Measurements from ENCODE around the gene CLN6.

CLN6 gene

DNA sequence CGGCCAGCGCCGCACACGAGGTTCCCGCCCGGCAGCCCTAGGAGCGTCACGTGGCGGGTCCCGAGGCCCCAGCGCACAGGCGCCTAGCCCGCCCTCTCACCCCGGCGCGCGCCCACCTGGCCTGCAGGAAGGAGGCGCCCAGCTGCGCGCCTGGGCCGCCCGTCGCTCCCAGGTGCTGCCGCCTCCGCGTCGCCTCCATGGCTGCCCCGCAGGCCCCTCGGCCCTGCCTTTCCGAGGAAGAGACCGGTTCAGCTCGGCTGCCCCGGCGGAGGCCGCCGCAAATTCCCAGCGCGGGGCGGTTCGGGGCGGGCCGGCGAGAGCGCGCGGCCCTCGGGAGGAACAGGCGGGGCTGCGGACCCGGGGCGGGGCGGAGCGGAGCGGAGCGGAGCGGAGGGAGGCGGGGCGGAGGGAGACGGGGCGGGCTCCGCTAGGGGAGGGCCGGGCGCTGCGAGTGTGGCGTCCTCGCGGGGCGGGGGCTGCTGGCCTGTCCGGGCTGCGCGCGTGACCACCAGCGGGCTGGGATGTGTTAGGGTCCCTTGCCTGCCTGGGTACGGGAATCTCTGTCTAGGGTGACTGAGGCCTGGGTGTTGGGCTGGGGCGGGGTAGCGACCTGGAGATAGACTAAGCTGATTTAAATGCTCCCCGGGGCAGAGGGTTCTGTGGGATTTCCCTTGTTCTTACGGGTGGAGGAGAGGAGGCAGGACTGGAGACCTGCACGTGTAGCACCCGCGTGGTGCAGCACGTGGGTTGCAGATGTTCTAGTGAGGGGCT is at the start of gene CLN6:
Gene CLN6, minus strand, starts transcription at position 343 of the 771 bp plus-strand sequence. Its CDS starts 144 bp downstream, at position 199.
- peak; percentile 80 for DNase-seq (ENCODE audit: low read depth)

DNA sequence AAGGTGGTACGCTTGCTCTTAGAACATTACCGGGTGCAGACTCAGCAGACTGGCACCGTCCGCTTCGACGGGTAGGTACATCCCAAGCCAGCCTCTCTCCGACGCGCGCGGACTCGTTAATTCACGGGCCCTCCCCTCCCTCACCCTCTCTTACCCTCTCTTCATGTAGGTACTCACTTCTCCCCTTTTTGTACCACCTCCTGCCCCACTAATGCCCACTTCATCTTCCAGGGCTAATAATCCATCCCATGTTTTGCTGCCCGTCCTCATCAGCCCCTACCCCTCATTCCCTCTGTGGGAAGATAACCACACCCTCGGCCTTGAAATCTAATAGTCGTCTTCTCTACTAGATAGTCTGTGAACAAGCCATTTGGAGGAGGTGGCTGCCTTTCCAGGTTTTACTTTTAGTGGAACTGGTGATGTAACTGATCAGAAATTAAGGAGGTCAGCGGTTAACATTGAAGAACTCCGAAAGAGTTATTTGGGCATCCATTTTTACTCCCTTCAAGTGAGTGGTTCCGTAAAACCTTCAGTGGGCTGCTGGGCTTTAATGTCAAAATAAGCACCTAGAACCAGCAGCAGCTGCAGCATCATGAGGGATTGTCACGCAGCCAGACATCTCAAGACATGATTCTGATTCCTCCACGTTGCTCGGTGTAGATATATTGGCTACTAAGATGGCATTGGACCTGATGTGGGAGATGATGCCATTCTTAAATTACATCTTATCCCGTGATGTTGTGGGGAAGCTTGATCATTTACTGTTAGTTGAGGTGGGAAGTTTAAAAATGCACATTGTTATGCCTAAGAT is 49.3 kb upstream of the CLN6 start:
- DNase-seq (ENCODE audit: low read depth) = no peak

DNA sequence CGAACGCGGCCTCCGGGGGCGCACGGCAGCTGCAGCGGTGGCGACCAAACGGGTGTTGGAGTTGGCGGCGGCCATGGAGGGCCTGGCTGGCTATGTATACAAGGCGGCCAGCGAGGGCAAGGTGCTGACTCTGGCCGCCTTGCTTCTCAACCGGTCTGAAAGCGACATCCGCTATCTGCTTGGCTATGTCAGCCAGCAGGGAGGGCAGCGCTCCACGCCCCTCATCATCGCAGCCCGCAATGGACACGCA is 48.7 kb upstream of the CLN6 start:
- DNase-seq (ENCODE audit: low read depth) = no peak

DNA sequence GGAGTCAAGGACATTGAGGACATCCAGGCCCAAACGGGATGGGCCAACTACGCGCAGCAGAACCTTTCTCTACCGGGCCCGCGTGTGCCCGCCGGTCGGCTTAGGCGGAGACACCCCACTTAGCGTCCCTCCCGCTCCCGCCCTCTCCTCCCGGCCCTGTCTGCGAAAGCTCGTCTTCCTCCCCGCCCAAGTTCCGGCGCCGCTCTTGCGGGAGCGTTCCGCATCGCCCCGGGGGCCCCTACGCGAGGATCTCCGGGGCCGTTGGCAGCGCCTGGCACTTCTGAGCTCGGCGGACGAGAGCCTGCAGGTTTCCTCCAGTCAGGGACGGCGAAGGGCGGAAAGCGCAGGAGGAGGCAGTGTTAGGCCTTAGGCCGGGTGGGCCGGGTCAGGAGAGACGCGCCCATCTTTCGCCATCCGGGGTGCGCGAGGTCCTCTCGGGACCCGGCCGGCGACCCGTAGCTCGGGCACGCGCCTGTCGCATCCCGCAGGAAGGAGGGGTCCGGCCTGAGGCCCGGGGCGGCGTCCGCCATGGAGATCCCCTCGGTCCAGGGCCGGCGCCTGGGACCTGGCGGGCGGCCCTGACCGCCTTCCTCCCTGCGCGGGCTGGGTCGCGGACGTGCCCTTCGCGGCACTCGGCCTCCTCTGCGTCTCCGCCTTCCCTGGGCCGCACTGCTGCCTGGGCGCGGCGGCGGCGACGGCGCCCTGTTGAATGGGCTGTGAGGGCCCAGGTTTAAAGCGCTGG is 48.2 kb upstream of the CLN6 start, which contains the start of gene FEM1B:
Gene FEM1B, plus strand, starts transcription at position 143 of the 742 bp plus-strand sequence. CDS start 673 bp downstream, outside the sequence.
- peak; percentile 81 for DNase-seq (ENCODE audit: low read depth)

DNA sequence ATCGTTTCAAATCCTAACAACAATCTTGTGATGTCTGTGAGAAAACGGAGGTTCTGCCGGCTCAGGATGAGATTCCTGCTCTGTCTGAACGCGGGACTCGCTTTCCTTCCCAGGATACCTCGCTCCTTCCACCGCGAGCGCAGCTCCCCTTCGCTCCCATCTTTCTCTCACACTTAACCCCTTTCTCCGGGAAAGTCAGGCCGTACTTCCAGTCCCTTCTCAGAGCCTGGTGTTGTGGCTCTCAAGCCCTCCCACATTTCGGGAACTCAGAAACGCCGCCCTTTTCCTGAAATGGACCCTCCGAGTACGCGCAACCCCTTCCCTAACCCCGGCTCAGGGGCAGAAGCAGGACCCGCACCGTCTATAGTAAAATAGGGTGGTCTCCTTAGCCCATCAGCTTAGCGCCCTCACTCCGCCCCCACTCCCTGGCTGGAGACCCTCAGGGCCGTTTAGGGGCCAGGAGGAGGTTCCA is 47.6 kb upstream of the CLN6 start:
- no peak for DNase-seq (ENCODE audit: low read depth)

DNA sequence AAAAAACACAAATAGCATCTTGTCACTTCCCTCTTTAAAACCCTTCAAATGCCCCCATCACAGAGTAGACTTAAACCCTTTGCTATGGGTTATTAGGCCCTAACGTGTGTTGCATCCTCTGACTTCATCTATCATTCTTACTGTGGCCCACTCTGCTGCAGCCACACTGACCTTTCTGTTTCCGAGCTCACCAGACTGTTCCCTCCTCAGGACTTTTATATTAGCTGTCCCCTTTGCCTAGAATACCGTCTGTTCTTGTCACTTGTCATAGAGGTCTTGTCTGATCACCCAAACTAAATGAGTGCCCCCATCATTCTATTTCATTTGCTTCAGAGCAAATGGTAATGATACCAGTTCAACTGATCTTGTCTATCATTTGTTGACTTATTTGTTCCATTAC is 47.1 kb upstream of the CLN6 start:
- DNase-seq (ENCODE audit: low read depth) = no peak

DNA sequence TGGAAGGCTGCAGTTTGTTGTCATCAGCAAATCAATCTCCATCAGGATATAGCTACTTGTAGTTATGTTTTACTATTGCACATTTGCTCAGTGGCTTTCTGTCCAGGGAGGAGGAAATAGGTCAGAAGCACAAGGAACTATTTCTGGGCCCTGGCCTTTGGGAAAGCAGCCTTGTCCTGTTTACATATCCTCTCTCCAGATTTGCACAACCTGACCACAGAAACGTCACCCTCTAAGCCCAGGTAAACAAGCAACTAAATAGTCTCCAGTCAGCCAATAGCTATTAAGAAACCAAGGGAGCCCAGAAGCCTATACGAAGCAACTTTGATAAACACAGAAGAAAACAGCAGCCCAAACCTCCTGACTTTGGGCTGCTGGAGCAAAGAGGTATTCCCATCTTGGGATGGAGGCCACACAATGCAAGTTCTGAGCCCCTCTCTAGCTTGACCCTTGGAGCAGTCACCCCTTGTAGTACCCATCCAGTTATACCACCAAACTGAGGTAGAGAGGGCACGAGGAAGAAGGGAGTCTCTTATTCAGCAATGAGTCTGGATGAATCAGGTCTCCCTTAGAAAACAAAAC is 45.7 kb upstream of the CLN6 start:
- no peak for DNase-seq (ENCODE audit: low read depth)

DNA sequence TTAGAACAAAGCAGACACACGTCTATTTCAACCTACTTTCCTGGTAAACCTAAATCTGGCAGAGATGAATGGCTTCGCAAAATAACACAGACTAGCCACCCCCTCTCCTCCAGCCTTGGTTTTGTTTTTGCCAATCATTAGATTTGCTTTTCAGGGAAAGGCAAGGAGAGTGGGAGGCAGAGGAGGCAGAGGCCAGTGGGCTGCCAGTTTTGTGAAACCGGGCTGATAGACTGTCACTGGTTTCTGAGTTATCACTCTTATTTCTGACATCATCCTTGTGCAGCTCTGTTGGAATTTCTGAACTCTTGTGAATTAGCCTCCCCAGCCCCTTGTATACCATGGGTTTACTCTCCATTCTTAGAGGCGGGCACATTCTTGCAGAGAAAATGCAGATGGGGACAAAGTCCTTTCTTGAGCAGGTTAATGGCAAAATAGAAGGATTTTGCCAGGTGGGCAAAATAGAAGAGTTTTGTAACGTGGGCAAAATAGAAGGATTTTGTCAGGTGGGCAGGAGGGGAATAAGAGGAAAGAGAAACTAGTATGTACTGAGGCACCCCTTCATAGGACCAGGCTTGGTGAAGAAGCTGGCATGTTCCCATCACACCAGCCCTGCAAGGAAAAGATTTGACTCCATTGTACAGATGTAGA is 44.8 kb upstream of the CLN6 start:
- DNase-seq (ENCODE audit: low read depth) = no peak

DNA sequence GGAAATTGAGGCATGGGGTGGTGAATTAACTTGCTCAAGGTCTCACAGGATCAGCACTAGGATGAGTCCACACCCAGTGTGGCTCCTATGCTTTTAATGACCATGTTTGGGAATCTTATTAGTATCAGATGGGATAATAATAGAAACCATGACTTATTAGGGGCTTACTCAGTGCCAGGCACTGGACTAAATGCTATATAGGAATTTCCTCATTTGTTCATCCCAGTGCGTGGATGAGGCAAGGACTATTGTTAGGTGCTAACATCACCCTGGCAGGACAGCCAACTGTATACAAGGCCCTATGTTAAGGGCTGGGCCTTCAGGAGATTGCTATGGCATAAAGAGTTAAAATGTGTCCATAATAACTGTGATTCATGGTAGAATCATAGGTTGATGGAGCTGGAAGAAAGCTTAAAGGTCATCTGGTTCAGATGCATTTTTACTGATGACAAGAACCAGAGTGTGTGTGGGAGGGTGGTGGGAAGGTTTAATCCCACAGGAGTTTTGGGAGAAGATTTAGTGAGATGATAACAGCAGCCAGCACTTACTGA is 43.3 kb upstream of the CLN6 start:
- no peak for DNase-seq (ENCODE audit: low read depth)

DNA sequence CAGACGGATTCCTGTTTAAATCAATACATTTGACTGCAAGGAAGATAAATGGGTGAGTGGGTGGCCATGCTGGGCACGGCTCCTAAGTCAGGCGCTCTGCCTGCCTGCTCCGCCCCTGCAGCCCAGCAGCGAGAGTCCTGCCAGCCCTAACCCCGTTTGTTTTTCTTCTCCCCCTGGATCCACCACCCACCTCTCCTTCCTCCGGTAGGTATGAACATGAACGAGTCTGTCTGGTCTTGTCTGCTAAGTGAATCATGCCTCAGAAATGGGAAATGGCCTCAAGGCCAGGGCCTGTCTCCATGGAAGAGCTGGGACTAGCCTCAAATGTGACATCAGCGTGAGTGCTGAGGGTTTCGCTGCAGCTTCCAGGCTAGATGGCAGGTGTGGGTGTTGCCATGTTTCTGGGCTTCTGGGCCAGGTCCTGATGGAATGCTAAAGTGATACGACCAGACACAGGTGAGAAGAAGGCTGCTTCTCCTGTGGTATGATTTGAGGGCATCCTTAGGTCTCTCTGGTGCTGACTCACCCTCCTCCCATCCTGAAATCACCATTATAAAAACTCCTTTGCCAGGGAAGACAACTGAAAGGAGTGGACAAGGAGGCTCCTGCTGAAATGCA is 42.4 kb upstream of the CLN6 start:
- no peak for DNase-seq (ENCODE audit: low read depth)

DNA sequence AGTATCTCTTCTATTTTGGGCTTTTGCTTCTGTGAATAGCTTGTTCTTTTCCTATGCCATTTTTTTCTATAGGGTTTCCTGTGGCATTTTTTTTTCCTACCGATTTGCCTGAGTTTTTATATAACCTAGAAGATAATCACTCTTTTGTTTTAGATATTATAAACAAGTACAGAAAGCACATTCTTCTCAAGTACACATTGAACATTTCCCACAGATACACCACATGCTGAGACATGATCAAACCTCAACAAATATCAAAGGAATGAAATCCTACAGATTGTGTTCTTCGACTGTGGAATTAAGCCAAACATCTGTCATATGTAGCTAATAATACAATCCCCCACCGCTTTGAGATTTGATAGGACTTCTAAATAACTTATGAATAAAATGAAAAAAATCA is 38.9 kb upstream of the CLN6 start:
- no peak for DNase-seq (ENCODE audit: low read depth)

DNA sequence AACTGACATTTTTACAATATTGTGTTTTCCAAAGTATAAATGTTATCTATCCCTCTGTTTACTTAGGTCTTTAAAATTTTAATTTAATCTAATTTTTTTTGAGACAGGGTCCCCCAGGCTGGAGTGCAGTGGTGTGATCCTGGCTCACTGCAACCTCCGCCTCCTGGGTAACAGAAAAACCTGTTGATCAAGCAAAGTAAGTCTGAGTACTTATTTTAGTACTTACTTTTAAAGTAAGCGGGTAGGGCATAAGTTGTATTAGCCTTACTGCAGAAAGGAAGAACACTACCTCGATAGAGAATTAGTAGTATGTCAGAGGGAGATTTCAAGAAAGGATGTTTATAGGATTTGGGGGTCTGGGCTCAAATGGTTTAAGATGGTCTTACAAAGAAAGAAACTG is 36.1 kb upstream of the CLN6 start:
- DNase-seq (ENCODE audit: low read depth) = no peak

DNA sequence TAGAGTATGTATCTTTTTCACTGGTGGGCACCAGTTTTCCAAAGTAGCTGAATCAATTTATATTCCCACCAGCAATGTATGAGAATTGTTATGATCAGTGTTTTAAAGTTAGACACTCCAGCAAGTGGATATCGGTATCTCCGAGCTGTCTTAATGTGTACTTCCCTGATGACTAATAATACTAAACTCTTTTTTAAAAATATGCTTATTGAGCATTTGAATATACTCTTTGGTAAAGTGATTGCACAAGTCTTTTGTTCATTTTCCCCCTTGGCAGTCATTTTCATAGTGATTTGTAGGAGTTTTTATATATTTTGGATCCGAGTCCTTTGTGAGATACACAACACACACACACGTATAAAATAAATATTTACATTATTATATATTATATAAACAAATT is 35.6 kb upstream of the CLN6 start:
- no peak for DNase-seq (ENCODE audit: low read depth)

DNA sequence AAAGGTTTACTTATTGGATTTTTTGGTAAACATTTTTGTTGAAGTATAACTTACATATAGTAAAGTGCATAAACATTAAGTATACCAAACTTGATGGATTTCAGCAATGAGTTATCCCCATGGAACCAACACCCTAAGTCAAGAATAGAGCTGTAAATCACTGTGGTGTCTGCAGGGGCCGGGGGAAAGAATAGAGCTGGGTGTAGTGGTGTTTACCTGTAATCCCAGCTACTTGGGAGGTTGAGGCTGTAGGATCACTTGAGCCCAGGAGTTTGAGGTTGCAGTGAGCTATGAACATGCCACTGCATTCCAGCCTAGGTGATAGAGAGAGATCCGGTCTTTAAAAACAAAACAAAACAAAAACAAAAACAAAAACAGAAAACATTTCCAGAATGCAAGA is 34.8 kb upstream of the CLN6 start:
- DNase-seq (ENCODE audit: low read depth) = no peak

DNA sequence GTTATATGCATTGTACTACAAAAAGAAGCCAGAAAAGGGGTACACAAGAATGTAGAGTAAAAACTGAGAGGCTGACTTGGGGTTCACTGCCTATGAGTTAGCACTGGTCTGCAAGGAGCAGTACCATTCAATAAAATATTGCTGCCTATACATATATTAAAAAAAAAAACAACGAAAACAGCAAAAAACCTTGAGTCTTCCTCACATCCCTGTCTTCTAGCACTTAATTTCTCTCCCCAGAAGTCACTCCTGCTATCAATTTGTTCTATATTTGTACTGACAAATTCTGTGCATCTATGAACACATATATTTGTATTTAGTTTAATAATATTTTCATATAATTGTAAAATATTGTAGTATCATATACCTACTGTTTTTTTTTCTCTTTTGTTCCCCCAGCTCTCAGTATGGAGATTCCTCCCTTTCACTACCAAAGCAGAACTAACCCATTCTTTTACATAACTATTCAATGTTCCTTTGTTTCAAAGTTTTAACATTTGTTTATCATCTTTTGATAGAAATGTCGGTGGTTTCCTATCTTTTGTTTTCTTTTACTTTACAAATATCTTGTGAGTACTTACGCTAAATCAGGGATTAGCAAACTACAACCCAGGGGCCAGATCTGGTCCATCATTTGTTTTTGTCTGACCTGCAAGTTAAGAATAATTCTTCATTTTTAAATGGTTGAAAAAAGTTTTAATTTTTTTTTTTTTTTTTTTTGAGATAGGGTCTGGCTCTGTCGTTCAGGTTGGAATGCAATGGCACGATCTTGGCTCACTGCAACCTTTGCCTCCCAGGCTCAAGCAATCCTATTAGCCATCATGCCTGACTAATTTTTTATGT is 33.2 kb upstream of the CLN6 start:
- DNase-seq (ENCODE audit: low read depth) = no peak

DNA sequence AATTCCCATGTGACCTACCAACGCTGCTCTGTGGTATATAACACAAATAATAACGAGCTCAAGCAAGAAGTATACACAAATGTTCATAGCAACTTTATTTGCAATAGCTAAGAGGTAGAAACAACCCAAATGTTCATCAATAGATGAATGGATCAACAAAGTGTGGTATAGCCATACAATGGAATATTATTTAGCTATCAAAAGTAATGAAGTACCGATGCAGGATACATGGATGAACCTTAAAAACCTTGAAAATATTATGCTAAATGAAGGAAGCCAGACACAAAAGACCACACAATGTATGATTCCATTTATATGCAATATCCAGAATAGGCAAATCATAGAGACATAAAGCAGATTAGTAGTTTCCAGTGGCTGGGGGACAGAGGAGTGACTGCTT is 32.5 kb upstream of the CLN6 start:
- DNase-seq (ENCODE audit: low read depth) = no peak

DNA sequence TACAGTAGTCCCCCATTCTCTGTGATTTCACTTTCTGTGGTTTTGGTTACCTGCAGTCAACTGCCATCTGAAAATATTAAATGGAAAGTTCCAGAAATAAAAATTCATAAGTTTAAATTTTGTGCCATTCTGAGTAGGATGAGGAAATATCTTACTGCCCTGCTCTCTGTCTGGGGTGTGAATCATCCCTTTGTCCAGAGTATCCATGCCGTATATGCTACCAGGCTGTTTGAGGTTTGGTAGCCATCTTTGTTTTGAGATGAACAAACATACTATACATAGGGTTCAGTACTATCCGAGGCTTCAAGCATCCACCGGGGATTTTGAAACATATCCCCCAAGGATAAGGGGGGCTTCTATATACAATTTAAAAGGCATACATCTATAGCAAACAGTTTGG is 31.7 kb upstream of the CLN6 start:
- DNase-seq (ENCODE audit: low read depth) = no peak

DNA sequence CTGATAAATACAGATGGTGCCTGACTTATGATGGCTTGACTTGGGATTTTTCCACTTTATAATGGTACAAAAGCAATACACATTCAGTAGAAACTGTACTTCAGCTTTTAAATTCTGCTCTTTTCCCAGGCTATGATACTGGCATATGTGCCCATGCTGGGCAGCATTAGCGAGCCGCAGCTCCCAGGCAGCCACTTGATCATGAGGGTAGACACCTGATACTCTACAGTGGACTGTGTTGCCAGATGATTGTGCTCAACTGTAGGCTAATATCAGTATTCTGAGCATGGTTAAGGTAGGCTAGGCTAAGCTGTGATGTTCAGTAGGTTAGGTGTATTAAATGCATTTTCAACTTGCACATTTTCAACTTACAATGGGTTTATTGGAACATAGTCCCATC is 30.4 kb upstream of the CLN6 start:
- DNase-seq (ENCODE audit: low read depth) = no peak

DNA sequence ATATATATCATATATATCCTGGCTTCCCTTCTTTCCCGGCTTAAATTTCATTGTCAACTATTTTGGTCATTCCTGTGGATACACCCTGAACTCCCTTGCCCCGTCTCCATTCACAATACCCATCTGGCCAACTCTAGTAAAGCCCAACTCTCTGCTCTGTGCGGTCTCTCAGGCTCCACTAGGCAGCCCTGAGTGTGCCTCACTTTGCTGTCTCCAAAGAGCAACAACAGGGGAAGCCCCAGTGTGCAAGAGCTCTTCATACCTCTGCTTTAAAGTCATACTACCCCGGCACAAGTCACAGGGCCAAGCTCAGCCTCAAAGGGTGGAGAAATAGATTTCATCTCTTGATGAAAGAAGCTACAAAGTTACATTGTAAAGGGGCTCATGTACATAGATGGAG is 29.2 kb upstream of the CLN6 start:
- no peak for DNase-seq (ENCODE audit: low read depth)
